Ovary (tissue), 3 donors: ENCODE data around the gene GREB1L.

Source experiments
- CTCF ChIP-seq, 3 donors: fragments of 450-650 bp in 2 of 3; fragments of 200-600 bp in 1 of 3; IDR thresholded peaks; one replicate each; pipeline versions ENCODE4 v1.5.1 to v1.8.0; 2016 to 2022; ENCODE audit warnings: antibody characterized with exemption in 3 of 3, mild to moderate bottlenecking in 1 of 3
- EP300 ChIP-seq: sonication (generic); formaldehyde crosslinking; IDR thresholded peaks from one replicate; pipeline ENCODE4 v1.6.1; 2017; ENCODE audit warnings: antibody characterized with exemption
- POLR2A ChIP-seq: fragments of 450-650 bp; IDR thresholded peaks from one replicate; pipeline ENCODE4 v1.6.1; 2017; ENCODE audit warnings: antibody characterized with exemption, mild to moderate bottlenecking, moderate library complexity
- donor health status: DM: no; HTN: no; CAD: no.

- TF ChIP-seq CTCF (IDR thresholded peaks at IDR 0.05) = no peak
- no peak for TF ChIP-seq POLR2A
- TF ChIP-seq EP300 = no peak
These were observed 212.7 kb downstream of the GREB1L start for GRCh38 chr18:21454725-21455124.
